Keratinocyte (primary cell): ENCODE measurements around the gene MS4A15. TPM values are rescaled to one million over a fixed set of nuclear protein-coding genes. Genes with fewer than 3 reads are reported as not detected.

Experiments used
- DNase-seq: peaks from one replicate; pipeline ENCODE4 v3.0.0-alpha.2; 2011; ENCODE audit warnings: low read depth, missing footprints, low spot score
- FAIRE-seq: peaks from 2 replicates; lab custom pipeline; 2011; peaks lifted over from hg19 to GRCh38; lab: Jason Lieb, UNC
- H2AFZ ChIP-seq: 2 replicates; pipeline ENCODE4 v1.6.0; 2012; ENCODE audit warnings: low read length, control low read depth, inconsistent platforms; ENCODE audit not compliant: control insufficient read depth
- H3K27ac ChIP-seq: 2 replicates; pipeline ENCODE4 v1.5.1; 2011; ENCODE audit warnings: low read length; ENCODE audit not compliant: control insufficient read depth, insufficient read depth
- H3K27me3 ChIP-seq: 3 replicates; pipeline ENCODE4 v1.6.0; 2011; ENCODE audit warnings: low read length; ENCODE audit not compliant: control insufficient read depth, insufficient read depth; ENCODE audit errors: extremely low read depth
- H3K36me3 ChIP-seq, 2 experiments: 2 replicates in 1 of 2; 3 replicates in 1 of 2; pipeline ENCODE4 v1.5.1; 2011; ENCODE audit warnings: low read length in 2 of 2, mild to moderate bottlenecking in 1 of 2; ENCODE audit not compliant: control insufficient read depth in 2 of 2, insufficient read depth in 2 of 2; ENCODE audit errors: extremely low read depth in 1 of 2
- H3K4me1 ChIP-seq: 3 replicates; pipeline ENCODE4 v1.5.1; 2011; ENCODE audit warnings: low read length; ENCODE audit not compliant: control insufficient read depth, insufficient read depth; ENCODE audit errors: extremely low read depth
- H3K4me2 ChIP-seq: 3 replicates; pipeline ENCODE4 v1.6.0; 2011; ENCODE audit warnings: low read depth, low read length; ENCODE audit not compliant: control insufficient read depth, insufficient read depth; ENCODE audit errors: extremely low read depth
- H3K4me3 ChIP-seq, 3 experiments: fragments of 200-600 bp in 1 of 3; sonication (generic) in 1 of 3; 2 replicates in 2 of 3; 3 replicates in 1 of 3; pipeline ENCODE4 v1.5.1; 2011 to 2016; ENCODE audit warnings: low read length in 3 of 3, mild to moderate bottlenecking in 3 of 3, control low read depth in 2 of 3, inconsistent platforms in 1 of 3, low read depth in 1 of 3, mixed read lengths in 1 of 3, mixed run types in 1 of 3, moderate library complexity in 1 of 3; ENCODE audit not compliant: control insufficient read depth in 2 of 3, insufficient read depth in 2 of 3; ENCODE audit errors: extremely low read depth in 1 of 3
- H3K79me2 ChIP-seq: 2 replicates; pipeline ENCODE4 v1.6.0; 2012; ENCODE audit warnings: low read length; ENCODE audit not compliant: control insufficient read depth, insufficient read depth
- H3K9ac ChIP-seq: 3 replicates; pipeline ENCODE4 v1.6.0; 2011; ENCODE audit warnings: low read length; ENCODE audit not compliant: control insufficient read depth, insufficient read depth; ENCODE audit errors: extremely low read depth
- H3K9me1 ChIP-seq: 3 replicates; pipeline ENCODE4 v1.6.0; 2011; ENCODE audit warnings: low read length; ENCODE audit not compliant: control insufficient read depth, insufficient read depth; ENCODE audit errors: extremely low read depth
- H3K9me3 ChIP-seq: 2 replicates; pipeline ENCODE4 v1.5.1; 2012; ENCODE audit warnings: low read depth, low read length; ENCODE audit not compliant: control insufficient read depth
- H4K20me1 ChIP-seq: 3 replicates; pipeline ENCODE4 v1.6.0; 2011; ENCODE audit warnings: low read length; ENCODE audit not compliant: control insufficient read depth, insufficient read depth; ENCODE audit errors: extremely low read depth
- EZH2 ChIP-seq: IDR thresholded peaks from one replicate; pipeline ENCODE4 v1.6.1; 2012; ENCODE audit warnings: inconsistent platforms, mild to moderate bottlenecking, low read length, moderate library complexity
- dilution Hi-C: fragments of 300-500 bp; cut with MboI; formaldehyde crosslinking; loops from one replicate; pipeline ENCODE4 v1.7.0; 2020; ENCODE audit warnings: low sequenced_read_pairs; ENCODE audit not compliant: extremely low pct_ligation_motif_present
- polyA plus RNA-seq, 5 experiments: library from polyadenylated mRNA; depleted of rRNA in 3 of 5; stranded (reverse) in 3 of 5; stranded (forward) in 1 of 5; unstranded in 1 of 5; fragments of >200 nt; gene quantifications; 1 replicate in 1 of 5; 2 replicates in 3 of 5; 3 replicates in 1 of 5; pipeline versions ENCODE4 v1.2.1 to v1.2.3, GENCODE V29; 2011 to 2012; ENCODE audit warnings: missing spikeins in 2 of 5, low read depth in 1 of 5, low replicate concordance in 1 of 5
- TF ChIP-seq, protein P1 (sequence below), 3 experiments: IDR thresholded peaks in 1 of 3; conservative IDR thresholded peaks in 1 of 3; optimal IDR thresholded peaks in 1 of 3; 2 replicates in 2 of 3; 3 replicates in 1 of 3; pipeline versions ENCODE3 to v1.5.1; 2011; ENCODE audit warnings: low read length in 3 of 3, mild to moderate bottlenecking in 3 of 3, moderate library complexity in 2 of 3, control low read depth in 1 of 3, inconsistent platforms in 1 of 3; ENCODE audit not compliant: insufficient read depth in 2 of 3; ENCODE audit errors: extremely low read depth in 1 of 3

MS4A15 gene
- polyA plus RNA-seq, 1 donor (not counting 4 experiments of a cell fraction or from before 2014, with no cell fraction given), result 0.03 TPM

DNA sequence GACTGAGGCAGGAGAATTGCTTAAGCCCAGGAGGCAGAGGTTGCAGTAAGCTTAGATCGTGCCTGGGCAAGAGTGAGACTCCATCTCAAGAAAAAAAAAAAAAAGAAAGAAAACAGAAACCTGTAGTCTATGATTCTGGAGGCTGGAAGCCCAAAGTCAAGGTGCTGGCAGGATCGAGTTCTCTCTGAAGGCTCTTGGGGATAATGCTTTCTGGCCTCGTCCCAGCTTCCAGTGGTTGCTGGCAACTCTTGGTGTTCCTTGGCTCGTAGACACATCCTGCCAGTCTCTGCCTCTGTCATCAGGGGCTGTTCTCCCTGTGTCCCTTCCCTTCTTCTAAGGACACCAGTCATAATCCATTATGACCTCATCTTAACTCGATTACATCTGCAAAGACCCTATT, 68.5 kb downstream of the MS4A15 start:
- DNase-seq (no peak), FAIRE-seq (no peak)
- H3K9me1 ChIP-seq, result no peaks in the 10 kb centered on the region
- no peak overlapping the region for H2AFZ ChIP-seq
- dilution Hi-C loops, result no loop called here
- H3K27ac ChIP-seq, result no peak overlapping the region
- no peak overlapping the region for H3K4me2 ChIP-seq
- TF ChIP-seq EZH2, result no peak
- TF ChIP-seq, protein P1, sequence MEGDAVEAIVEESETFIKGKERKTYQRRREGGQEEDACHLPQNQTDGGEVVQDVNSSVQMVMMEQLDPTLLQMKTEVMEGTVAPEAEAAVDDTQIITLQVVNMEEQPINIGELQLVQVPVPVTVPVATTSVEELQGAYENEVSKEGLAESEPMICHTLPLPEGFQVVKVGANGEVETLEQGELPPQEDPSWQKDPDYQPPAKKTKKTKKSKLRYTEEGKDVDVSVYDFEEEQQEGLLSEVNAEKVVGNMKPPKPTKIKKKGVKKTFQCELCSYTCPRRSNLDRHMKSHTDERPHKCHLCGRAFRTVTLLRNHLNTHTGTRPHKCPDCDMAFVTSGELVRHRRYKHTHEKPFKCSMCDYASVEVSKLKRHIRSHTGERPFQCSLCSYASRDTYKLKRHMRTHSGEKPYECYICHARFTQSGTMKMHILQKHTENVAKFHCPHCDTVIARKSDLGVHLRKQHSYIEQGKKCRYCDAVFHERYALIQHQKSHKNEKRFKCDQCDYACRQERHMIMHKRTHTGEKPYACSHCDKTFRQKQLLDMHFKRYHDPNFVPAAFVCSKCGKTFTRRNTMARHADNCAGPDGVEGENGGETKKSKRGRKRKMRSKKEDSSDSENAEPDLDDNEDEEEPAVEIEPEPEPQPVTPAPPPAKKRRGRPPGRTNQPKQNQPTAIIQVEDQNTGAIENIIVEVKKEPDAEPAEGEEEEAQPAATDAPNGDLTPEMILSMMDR (optimal IDR thresholded peaks at IDR 0.05 in 1 of 3, IDR thresholded peaks at IDR 0.05 in 1 of 3, conservative IDR thresholded peaks at IDR 0.05 in 1 of 3; ENCODE audit: extremely low read depth in 1 of 3, insufficient read depth in 2 of 3, low read length in 3 of 3), result no peak
- no peaks in the 10 kb centered on the region for H3K36me3 ChIP-seq
- no peaks in the 10 kb centered on the region for H4K20me1 ChIP-seq
- no peak overlapping the region for H3K9ac ChIP-seq
- no peak overlapping the region for H3K4me3 ChIP-seq
- peaks cover 4% of the 10 kb centered on the region for H3K27me3 ChIP-seq
- H3K9me3 ChIP-seq, result no peaks in the 10 kb centered on the region
- H3K4me1 ChIP-seq, result no peaks in the 10 kb centered on the region
- no peaks in the 10 kb centered on the region for H3K79me2 ChIP-seq

DNA sequence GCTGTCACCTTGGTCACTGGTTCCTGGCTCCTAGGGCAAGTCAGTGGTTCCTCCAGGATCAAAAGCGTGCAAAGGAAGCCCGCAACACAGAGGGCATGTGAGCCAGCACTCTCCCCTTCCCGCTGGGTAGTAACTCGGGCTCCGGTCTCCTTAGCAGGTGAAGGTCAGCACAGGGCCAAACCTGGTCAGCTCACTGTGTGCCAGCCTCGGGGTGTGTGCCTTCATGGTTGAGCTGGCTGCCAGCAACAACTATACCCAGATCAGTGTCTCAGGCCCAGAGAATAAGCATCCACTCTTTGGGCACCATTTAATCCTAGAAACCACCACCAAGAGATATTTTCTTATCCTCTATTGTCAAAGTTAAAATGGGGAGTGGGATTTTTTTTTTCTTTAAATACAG, 69.1 kb downstream of the MS4A15 start:
- TF ChIP-seq, protein P1 (optimal IDR thresholded peaks at IDR 0.05 in 1 of 3, IDR thresholded peaks at IDR 0.05 in 1 of 3, conservative IDR thresholded peaks at IDR 0.05 in 1 of 3; ENCODE audit: extremely low read depth in 1 of 3, insufficient read depth in 2 of 3, low read length in 3 of 3), result no peak
- no peak for TF ChIP-seq EZH2
- dilution Hi-C loops, result no loop called here
- H3K9me3 ChIP-seq, result no peaks in the 10 kb centered on the region

More for the DNA sequence above, 69.1 kb downstream of the MS4A15 start:
- no peaks in the 10 kb centered on the region for H3K79me2 ChIP-seq
- no peak overlapping the region for H2AFZ ChIP-seq
- FAIRE-seq (no peak), DNase-seq (no peak)
- no peaks in the 10 kb centered on the region for H3K9me1 ChIP-seq
- H3K4me2 ChIP-seq, result no peak overlapping the region
- no peaks in the 10 kb centered on the region for H3K36me3 ChIP-seq
- H4K20me1 ChIP-seq, result no peaks in the 10 kb centered on the region
- H3K9ac ChIP-seq, result no peak overlapping the region
- H3K4me1 ChIP-seq, result peaks cover 4% of the 10 kb centered on the region
- no peak overlapping the region for H3K4me3 ChIP-seq
- peaks cover 4% of the 10 kb centered on the region for H3K27me3 ChIP-seq
- no peak overlapping the region for H3K27ac ChIP-seq

Other genes with a start within 250 kb of the MS4A15 start
- not detected in 3 replicates for gene MS4A13, start 241.5 kb upstream of the MS4A15 start, polyA plus RNA-seq
- gene MS4A8, start 57.3 kb upstream of the MS4A15 start, polyA plus RNA-seq, result not detected in 3 replicates
- not detected in 3 replicates for gene MS4A18, start 32.1 kb upstream of the MS4A15 start, polyA plus RNA-seq
- gene MS4A10, start 28.5 kb downstream of the MS4A15 start, polyA plus RNA-seq, result not detected in 3 replicates
- 21.4 to 44.1 TPM (median 29.3 TPM) in 3 replicates for gene CCDC86, start 85.2 kb downstream of the MS4A15 start, polyA plus RNA-seq
- gene PTGDR2, start 99.1 kb downstream of the MS4A15 start, polyA plus RNA-seq, result not detected in 3 replicates
- not detected in 3 replicates for gene ZP1, start 110.7 kb downstream of the MS4A15 start, polyA plus RNA-seq
- 16.9 to 67.7 TPM (median 35.4 TPM) in 3 replicates for gene PRPF19, start 149.7 kb downstream of the MS4A15 start, polyA plus RNA-seq
- gene TMEM109, start 157.3 kb downstream of the MS4A15 start, polyA plus RNA-seq, result 19.0 to 42.3 TPM (median 25.2 TPM) in 3 replicates
- gene TMEM132A, start 167.6 kb downstream of the MS4A15 start, polyA plus RNA-seq, result 16.6 to 54.1 TPM (median 29.7 TPM) in 3 replicates
- 0.79 to 2.0 TPM (median 1.0 TPM) in 3 replicates for gene SLC15A3, start 195.3 kb downstream of the MS4A15 start, polyA plus RNA-seq
- 0.03 TPM in 3 replicates for gene CD6, start 214.8 kb downstream of the MS4A15 start, polyA plus RNA-seq